HG03045 (cell line): ENCODE results near the gene TEKT3.

Experiments used
- ATAC-seq: cut with Tn5 transposase; IDR thresholded peaks from one replicate; pipeline ENCODE4 v1.9.1; 2021; ENCODE audit warnings: mild to moderate bottlenecking, moderate library complexity; ENCODE audit not compliant: unreplicated experiment

Gene TEKT3

GRCh38 chr17:15350777-15351477 is 9.5 kb upstream of the TEKT3 start:
- no peak for ATAC-seq

- no peak for ATAC-seq
These were observed 7.7 kb upstream of the TEKT3 start for GRCh38 chr17:15349119-15349518.

- no peak for ATAC-seq
These were observed 6.6 kb upstream of the TEKT3 start for GRCh38 chr17:15348021-15348420.

- no peak for ATAC-seq
These were observed 4.7 kb upstream of the TEKT3 start for GRCh38 chr17:15346066-15346595.

- no peak for ATAC-seq
These were observed 2.4 kb upstream of the TEKT3 start for GRCh38 chr17:15343749-15344148.

- no peak for ATAC-seq
These were observed 1.1 kb upstream of the TEKT3 start for GRCh38 chr17:15342460-15342859.

GRCh38 chr17:15341966-15342365 is 569 bp upstream of the TEKT3 start:
- ATAC-seq, result no peak

GRCh38 chr17:15340966-15341365 is 431 bp downstream of the TEKT3 start:
- ATAC-seq, result no peak

GRCh38 chr17:15335446-15335845 is 6.0 kb downstream of the TEKT3 start:
- ATAC-seq, result no peak

- no peak for ATAC-seq
These were observed 7.1 kb downstream of the TEKT3 start for GRCh38 chr17:15334266-15334665.

- ATAC-seq, result no peak
These were observed 9.1 kb downstream of the TEKT3 start for GRCh38 chr17:15332338-15332737.

- ATAC-seq, result no peak
These were observed 18.3 kb downstream of the TEKT3 start for GRCh38 chr17:15323131-15323530.

- no peak for ATAC-seq
These were observed 19.7 kb downstream of the TEKT3 start for GRCh38 chr17:15321556-15322251.

- no peak for ATAC-seq
These were observed 21.9 kb downstream of the TEKT3 start for GRCh38 chr17:15319452-15320010.

GRCh38 chr17:15311996-15312395 is 29.4 kb downstream of the TEKT3 start:
- no peak for ATAC-seq

- no peak for ATAC-seq
These were observed 31.6 kb downstream of the TEKT3 start for GRCh38 chr17:15309793-15310192.

- ATAC-seq, result no peak
These were observed 32.2 kb downstream of the TEKT3 start for GRCh38 chr17:15309236-15309635.

GRCh38 chr17:15308758-15309157 is 32.6 kb downstream of the TEKT3 start:
- ATAC-seq, result no peak

GRCh38 chr17:15307710-15308111 is 33.7 kb downstream of the TEKT3 start:
- ATAC-seq, result no peak

- no peak for ATAC-seq
These were observed 37.5 kb downstream of the TEKT3 start for GRCh38 chr17:15303851-15304250.

- ATAC-seq, result no peak
These were observed 38.1 kb downstream of the TEKT3 start for GRCh38 chr17:15303268-15303667.

GRCh38 chr17:15301845-15302244 is 39.6 kb downstream of the TEKT3 start:
- no peak for ATAC-seq
